AG09309 (cell line): ENCODE measurements around the gene SMG7.

ENCODE experiments used
- DNase-seq: peaks from one replicate; pipeline ENCODE4 v3.0.0-alpha.2; 2010; ENCODE audit warnings: low read depth
- H3K4me3 ChIP-seq: 2 replicates; pipeline ENCODE4 v1.5.1; 2011; ENCODE audit warnings: mild to moderate bottlenecking, low read depth, low read length, moderate library complexity; ENCODE audit not compliant: control insufficient read depth
- TF ChIP-seq, protein P1 (sequence below): IDR thresholded peaks from 2 replicates; pipeline ENCODE4 v1.5.1; 2011; ENCODE audit warnings: mild to moderate bottlenecking, low read depth, low read length, inconsistent platforms; ENCODE audit not compliant: insufficient read depth, control insufficient read depth; ENCODE audit errors: missing control alignments

The SMG7 gene

DNA sequence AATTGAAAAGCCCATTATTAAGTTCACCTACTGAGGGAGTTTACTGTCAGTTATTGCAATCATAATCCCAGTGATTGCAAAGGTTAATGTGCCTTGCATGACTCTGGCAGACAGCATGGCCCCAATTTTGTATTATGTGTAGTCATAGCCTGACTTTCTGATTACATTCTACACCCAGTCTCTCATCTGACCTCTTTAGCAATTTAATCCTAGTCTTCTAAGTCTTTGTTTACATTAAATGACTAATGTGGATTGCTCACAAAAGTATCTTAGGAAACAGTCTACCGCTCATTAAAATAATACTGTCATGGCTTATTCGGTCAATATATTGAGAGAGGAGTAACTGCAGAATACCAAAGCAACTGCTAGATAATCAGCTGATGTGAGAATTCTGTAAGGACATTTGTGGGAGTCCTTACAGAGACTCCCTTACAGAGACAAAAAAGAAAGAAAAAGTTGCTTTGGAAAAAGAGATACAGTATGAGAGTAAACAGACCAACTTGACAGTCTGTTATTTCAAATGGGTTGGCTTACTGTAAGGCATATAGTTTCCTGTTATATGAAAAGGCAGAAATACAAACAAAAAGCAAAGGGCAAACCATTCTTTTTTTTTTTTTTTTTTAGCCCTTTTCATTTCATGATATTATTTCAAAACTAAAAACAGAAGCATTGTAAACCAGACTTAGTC is 42.8 kb downstream of the SMG7 start:
- TF ChIP-seq, protein P1, sequence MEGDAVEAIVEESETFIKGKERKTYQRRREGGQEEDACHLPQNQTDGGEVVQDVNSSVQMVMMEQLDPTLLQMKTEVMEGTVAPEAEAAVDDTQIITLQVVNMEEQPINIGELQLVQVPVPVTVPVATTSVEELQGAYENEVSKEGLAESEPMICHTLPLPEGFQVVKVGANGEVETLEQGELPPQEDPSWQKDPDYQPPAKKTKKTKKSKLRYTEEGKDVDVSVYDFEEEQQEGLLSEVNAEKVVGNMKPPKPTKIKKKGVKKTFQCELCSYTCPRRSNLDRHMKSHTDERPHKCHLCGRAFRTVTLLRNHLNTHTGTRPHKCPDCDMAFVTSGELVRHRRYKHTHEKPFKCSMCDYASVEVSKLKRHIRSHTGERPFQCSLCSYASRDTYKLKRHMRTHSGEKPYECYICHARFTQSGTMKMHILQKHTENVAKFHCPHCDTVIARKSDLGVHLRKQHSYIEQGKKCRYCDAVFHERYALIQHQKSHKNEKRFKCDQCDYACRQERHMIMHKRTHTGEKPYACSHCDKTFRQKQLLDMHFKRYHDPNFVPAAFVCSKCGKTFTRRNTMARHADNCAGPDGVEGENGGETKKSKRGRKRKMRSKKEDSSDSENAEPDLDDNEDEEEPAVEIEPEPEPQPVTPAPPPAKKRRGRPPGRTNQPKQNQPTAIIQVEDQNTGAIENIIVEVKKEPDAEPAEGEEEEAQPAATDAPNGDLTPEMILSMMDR, result no peak
- DNase-seq, result peak; percentile 46
- no peak overlapping the region for H3K4me3 ChIP-seq

DNA sequence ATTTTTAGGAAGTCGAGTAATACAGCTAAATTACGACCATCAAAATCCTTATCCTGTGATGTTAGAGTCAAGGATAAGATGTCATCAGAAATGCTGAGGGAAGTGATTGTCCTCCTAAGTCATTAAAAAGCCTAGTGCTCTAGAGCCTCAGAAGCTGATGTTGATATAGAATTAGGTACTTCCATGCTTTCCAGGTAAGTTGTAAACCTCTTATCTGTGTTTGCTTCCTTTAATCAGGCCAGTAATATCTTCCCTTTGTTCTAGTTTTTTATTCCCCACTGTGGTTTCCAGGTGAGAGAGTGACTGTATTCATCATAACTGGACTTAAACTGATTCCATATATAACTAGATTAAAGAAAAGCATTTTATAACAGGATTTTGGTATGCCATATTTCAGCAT is 44.4 kb downstream of the SMG7 start:
- TF ChIP-seq, protein P1, result no peak
- no peak overlapping the region for H3K4me3 ChIP-seq

DNA sequence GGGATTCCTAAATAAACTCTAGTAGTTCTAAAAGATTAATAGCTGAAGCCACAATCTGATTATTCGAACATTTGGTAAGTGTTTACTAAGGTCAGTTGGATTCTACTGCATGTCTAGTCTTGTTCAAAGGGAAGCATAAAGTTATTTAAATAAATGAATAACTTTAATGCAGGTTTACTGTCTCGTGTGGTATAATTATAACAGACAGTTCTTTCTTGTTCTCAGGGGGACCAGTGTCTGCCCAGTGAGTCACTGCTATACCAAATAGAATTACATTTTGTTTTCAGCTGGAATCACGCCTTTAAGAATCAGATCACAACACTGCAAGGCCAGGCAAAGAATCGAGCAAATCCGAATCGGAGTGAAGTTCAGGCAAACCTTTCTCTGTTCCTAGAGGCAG is 45.1 kb downstream of the SMG7 start:
- TF ChIP-seq, protein P1, result no peak
- no peak overlapping the region for H3K4me3 ChIP-seq
- DNase-seq, result no peak

More for the DNA sequence above, 44.4 kb downstream of the SMG7 start:
- DNase-seq, result no peak

DNA sequence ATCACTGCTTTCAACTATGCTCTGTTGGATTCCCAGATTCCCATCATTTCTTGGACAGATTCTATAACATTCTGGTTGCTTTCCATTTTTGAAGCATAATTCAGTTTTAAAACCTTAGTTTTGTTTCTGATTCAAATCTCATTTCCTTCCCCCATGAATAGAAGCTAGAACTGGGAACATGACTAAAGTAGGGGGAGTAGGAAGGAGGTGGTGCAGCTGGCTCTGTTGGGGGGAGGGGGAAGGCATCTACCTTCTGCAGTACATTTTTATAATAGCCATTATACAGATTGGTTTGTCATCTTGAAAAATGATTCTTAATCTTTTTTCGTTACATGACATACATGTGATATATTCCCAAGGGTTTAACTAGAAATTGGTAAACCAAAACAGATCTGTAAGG is 48.1 kb downstream of the SMG7 start:
- TF ChIP-seq, protein P1, result no peak
- H3K4me3 ChIP-seq, result no peak overlapping the region
- DNase-seq, result no peak

DNA sequence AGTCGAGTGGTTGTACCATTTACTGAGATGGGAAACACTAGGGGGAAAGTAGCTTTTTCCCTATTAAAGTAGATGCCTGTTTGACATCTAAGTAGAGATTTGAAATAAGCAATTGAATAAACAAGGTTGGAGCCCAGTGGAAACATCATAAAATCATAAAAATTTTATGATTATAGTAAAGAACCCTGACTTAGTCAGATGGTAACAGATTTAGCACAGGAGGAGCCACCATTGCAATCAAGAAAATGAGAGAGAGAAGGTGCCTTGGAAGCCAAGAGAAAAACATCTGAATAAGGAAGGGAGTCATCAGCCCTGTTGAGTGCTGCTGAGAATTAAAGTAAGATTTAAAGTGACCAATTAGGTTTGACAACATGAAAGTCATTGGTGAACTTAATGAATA is 49.8 kb downstream of the SMG7 start:
- TF ChIP-seq, protein P1, result no peak
- DNase-seq, result no peak
- no peak overlapping the region for H3K4me3 ChIP-seq

DNA sequence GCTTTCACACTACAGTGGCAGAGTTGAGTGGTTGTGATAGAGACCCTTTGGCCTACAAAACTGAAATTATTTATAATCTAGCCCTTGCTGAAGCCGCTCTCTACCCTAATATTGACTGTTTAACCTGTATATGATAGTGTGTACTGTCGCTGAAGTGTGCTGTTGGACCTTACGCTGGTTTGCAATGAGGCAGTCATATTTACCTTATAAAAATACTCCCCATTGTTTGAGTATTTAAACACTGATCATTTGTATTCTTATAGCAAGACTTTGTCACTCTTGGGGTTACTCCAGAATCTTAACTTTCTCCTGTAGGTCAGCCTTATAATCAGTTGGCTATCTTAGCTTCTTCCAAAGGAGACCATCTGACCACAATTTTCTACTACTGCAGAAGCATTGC is 56.3 kb downstream of the SMG7 start:
- TF ChIP-seq, protein P1, result no peak
- DNase-seq, result no peak
- H3K4me3 ChIP-seq, result no peak overlapping the region
